Stomach (tissue), 4 donors: ENCODE results near the gene AFMID.

Experiments used
- EP300 ChIP-seq: sonication (generic); formaldehyde crosslinking; IDR thresholded peaks from one replicate; pipeline ENCODE4 v1.6.1; 2017; ENCODE audit warnings: antibody characterized with exemption
- POLR2A ChIP-seq, 4 donors: fragments of 450-650 bp; IDR thresholded peaks; one replicate each; pipeline ENCODE4 v1.6.1; 2016; ENCODE audit warnings: antibody characterized with exemption in 4 of 4, control low read depth in 2 of 4, mild to moderate bottlenecking in 1 of 4, moderate library complexity in 1 of 4

- no peak for TF ChIP-seq POLR2A (IDR thresholded peaks at IDR 0.05)
- no peak for TF ChIP-seq EP300
Measured at GRCh38 chr17:78168903-78169793, 18.0 kb upstream of the AFMID start.
